Astrocyte (in vitro differentiated cells and primary cell): ENCODE results near the gene DEGS2.

Experiments
- CTCF ChIP-seq: IDR thresholded peaks from 2 replicates; pipeline ENCODE4 v1.5.1; 2011; ENCODE audit warnings: low read depth, mild to moderate bottlenecking, inconsistent platforms, low read length, moderate library complexity; ENCODE audit not compliant: insufficient read depth
- EZH2 ChIP-seq: IDR thresholded peaks from 2 replicates; pipeline ENCODE4 v1.6.1; 2012; ENCODE audit warnings: mild to moderate bottlenecking, low read length, inconsistent platforms; ENCODE audit not compliant: insufficient read depth

GRCh38 chr14:100118396-100119011 is 40.9 kb downstream of the DEGS2 start:
- TF ChIP-seq CTCF (no peak), EZH2 (no peak)
